Loucy (cell line): ENCODE results near the gene SLC25A21.

Source experiments
- EZH2phosphoT487 ChIP-seq: fragments of 200-600 bp; IDR thresholded peaks from 2 replicates; pipeline ENCODE4 v1.6.1; 2018; ENCODE audit warnings: antibody characterized with exemption, mild to moderate bottlenecking, moderate library complexity, borderline replicate concordance
- TF ChIP-seq, protein P1 (sequence below): fragments of 200-600 bp; sonication (generic); conservative IDR thresholded peaks from 2 replicates; pipeline ENCODE4 v1.5.1; 2014; ENCODE audit warnings: mild to moderate bottlenecking, antibody characterized with exemption, low read length

DNA sequence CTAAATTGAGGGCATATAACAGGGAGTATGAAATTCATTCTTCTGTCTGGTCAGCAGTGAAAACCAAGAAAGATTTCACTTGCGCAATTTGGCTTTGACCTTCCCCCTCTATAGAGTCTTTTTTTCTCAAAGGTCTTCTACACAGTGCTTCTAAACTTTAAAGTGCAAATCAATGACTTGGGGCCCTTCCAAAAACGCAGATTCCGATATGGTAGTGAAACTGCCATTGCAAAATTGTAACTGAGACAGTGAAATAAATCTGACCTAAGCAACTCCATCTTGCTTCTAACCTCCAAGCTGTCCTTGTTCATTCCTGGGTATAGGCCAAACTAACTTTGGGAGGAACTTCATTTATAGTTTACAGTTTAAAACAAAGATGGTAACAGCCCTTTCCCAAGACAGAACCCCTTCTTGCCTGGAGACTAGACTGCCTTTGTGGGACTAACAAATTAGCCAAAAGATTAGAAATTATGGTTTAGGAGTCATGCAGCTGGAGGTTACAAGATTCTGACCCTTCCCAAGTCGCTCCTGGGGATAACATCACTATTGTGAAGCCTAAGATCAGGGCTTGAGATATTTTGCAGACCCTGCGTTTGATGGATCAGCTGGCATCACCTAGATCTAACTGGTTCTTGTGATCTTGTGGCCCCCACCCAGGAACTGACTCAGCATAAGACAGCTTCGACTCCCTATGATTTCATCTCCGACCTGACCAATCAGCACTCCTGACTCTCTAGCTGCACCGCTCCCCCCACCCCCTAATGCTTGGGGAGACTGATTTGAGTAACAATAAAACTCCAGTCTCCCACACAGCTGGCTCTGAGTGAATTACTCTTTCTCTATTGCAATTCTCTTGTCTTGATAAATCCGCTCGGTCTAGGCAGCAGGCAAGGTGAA lies 5.0 kb downstream of the SLC25A21 start:
- TF ChIP-seq, protein P1, sequence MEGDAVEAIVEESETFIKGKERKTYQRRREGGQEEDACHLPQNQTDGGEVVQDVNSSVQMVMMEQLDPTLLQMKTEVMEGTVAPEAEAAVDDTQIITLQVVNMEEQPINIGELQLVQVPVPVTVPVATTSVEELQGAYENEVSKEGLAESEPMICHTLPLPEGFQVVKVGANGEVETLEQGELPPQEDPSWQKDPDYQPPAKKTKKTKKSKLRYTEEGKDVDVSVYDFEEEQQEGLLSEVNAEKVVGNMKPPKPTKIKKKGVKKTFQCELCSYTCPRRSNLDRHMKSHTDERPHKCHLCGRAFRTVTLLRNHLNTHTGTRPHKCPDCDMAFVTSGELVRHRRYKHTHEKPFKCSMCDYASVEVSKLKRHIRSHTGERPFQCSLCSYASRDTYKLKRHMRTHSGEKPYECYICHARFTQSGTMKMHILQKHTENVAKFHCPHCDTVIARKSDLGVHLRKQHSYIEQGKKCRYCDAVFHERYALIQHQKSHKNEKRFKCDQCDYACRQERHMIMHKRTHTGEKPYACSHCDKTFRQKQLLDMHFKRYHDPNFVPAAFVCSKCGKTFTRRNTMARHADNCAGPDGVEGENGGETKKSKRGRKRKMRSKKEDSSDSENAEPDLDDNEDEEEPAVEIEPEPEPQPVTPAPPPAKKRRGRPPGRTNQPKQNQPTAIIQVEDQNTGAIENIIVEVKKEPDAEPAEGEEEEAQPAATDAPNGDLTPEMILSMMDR: no peak
- no peak for TF ChIP-seq EZH2phosphoT487
